Osteoblast (primary cell): ENCODE results near the gene RHBG. TPM values are rescaled to one million over a fixed set of nuclear protein-coding genes. Genes with fewer than 3 reads are reported as not detected.

Experiments
- DNase-seq: peaks from one replicate; pipeline ENCODE4 v3.0.0; 2011; ENCODE audit warnings: low spot score, mixed read lengths; ENCODE audit not compliant: insufficient read length; ENCODE audit errors: missing footprints
- H2AFZ ChIP-seq: 2 replicates; pipeline ENCODE4 v1.6.0; 2011; ENCODE audit warnings: mild to moderate bottlenecking, low read length
- H3K27ac ChIP-seq: 2 replicates; pipeline ENCODE4 v1.5.1; 2011; ENCODE audit warnings: mild to moderate bottlenecking, low read depth, low read length, moderate library complexity
- H3K27me3 ChIP-seq: 2 replicates; pipeline ENCODE4 v1.6.0; 2012; ENCODE audit warnings: mild to moderate bottlenecking, control low read depth, inconsistent platforms, low read length, moderate library complexity; ENCODE audit not compliant: insufficient read depth
- H3K36me3 ChIP-seq: 2 replicates; pipeline ENCODE4 v1.5.1; 2011; ENCODE audit warnings: mild to moderate bottlenecking, low read length, control low read depth, moderate library complexity; ENCODE audit not compliant: insufficient read depth
- H3K4me1 ChIP-seq: 2 replicates; pipeline ENCODE4 v1.5.1; 2011; ENCODE audit warnings: mild to moderate bottlenecking, low read length, control low read depth, moderate library complexity; ENCODE audit not compliant: insufficient read depth
- H3K4me2 ChIP-seq: 2 replicates; pipeline ENCODE4 v1.6.0; 2011; ENCODE audit warnings: mild to moderate bottlenecking, low read length; ENCODE audit not compliant: insufficient read depth
- H3K4me3 ChIP-seq: fragments of 200-600 bp; sonication (generic); 3 replicates; pipeline ENCODE4 v1.5.1; 2012; ENCODE audit warnings: mild to moderate bottlenecking, low read length, inconsistent platforms; ENCODE audit not compliant: insufficient read depth
- H3K79me2 ChIP-seq: 2 replicates; pipeline ENCODE4 v1.6.0; 2012; ENCODE audit warnings: mild to moderate bottlenecking, low read length, control low read depth, inconsistent platforms; ENCODE audit not compliant: insufficient read depth
- H3K9me3 ChIP-seq: 2 replicates; pipeline ENCODE4 v1.5.1; 2011; ENCODE audit warnings: low read depth, low read length, control low read depth
- H4K20me1 ChIP-seq: 2 replicates; pipeline ENCODE4 v1.6.0; 2012; ENCODE audit warnings: mild to moderate bottlenecking, low read length, control low read depth; ENCODE audit not compliant: insufficient read depth
- total RNA-seq: library from RNA; depleted of rRNA; stranded (reverse); fragments of >200 nt; gene quantifications from 2 replicates; pipeline ENCODE4 v1.2.3, GENCODE V29; 2012
- TF ChIP-seq, protein P1 (sequence below): IDR thresholded peaks from 2 replicates; pipeline ENCODE4 v1.5.1; 2011; ENCODE audit warnings: mild to moderate bottlenecking, low read depth, low read length, moderate library complexity; ENCODE audit errors: extremely low read depth

RHBG gene
- total RNA-seq, 1 donor = not detected

- Histone ChIP-seq H4K20me1 (no peaks in the 10 kb centered on the region), H3K9me3 (no peaks in the 10 kb centered on the region), H2AFZ (no peak overlapping the region), H3K4me3 (no peak overlapping the region), H3K79me2 (no peaks in the 10 kb centered on the region), H3K27ac (no peak overlapping the region), H3K27me3 (peaks cover 52% of the 10 kb centered on the region), H3K36me3 (no peaks in the 10 kb centered on the region), H3K4me1 (no peaks in the 10 kb centered on the region), H3K4me2 (no peak overlapping the region)
- TF ChIP-seq, protein P1, sequence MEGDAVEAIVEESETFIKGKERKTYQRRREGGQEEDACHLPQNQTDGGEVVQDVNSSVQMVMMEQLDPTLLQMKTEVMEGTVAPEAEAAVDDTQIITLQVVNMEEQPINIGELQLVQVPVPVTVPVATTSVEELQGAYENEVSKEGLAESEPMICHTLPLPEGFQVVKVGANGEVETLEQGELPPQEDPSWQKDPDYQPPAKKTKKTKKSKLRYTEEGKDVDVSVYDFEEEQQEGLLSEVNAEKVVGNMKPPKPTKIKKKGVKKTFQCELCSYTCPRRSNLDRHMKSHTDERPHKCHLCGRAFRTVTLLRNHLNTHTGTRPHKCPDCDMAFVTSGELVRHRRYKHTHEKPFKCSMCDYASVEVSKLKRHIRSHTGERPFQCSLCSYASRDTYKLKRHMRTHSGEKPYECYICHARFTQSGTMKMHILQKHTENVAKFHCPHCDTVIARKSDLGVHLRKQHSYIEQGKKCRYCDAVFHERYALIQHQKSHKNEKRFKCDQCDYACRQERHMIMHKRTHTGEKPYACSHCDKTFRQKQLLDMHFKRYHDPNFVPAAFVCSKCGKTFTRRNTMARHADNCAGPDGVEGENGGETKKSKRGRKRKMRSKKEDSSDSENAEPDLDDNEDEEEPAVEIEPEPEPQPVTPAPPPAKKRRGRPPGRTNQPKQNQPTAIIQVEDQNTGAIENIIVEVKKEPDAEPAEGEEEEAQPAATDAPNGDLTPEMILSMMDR = no peak
- no peak for DNase-seq
Measured at GRCh38 chr1:156413391-156414246, 44.6 kb downstream of the RHBG start.

DNA sequence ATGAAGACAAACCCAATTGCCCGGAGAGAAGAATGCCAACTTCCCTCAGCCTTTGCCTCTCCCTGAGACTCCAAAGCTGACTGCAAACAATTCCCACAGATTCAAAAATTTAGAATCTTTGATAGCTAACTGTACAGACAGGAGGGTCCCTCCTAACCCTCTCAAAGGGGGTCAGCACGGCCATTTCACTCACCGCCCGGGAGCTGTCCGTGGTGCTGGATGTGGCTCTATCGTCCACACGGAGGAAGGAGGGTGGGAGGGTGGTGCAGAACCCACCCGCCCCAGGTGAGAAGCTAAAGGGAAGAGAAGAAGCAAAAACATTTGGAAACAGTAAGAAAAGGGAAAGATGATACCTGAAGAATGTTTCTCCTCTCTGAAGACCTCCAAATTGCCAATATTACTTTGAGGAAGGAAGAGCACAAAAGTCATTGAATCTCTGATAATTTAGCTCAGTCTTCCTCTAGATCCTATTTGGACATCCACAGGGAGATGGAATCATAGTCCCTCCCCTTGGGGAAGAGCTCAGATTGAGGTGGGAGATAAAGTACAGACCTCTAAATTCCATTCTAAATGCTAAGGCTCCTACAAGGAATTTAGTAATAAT is 45.6 kb downstream of the RHBG start:
- TF ChIP-seq, protein P1 = no peak
- Histone ChIP-seq H3K4me3 (no peak overlapping the region), H2AFZ (no peak overlapping the region), H3K27me3 (peaks cover 56% of the 10 kb centered on the region), H3K27ac (no peak overlapping the region), H3K4me1 (no peaks in the 10 kb centered on the region), H3K79me2 (no peaks in the 10 kb centered on the region), H3K4me2 (no peak overlapping the region), H3K36me3 (no peaks in the 10 kb centered on the region), H4K20me1 (no peaks in the 10 kb centered on the region), H3K9me3 (no peaks in the 10 kb centered on the region)
- no peak for DNase-seq

- Histone ChIP-seq H3K27ac (no peak overlapping the region), H2AFZ (no peak overlapping the region), H3K4me1 (peaks cover 3% of the 10 kb centered on the region), H3K36me3 (no peaks in the 10 kb centered on the region), H3K4me2 (no peak overlapping the region), H3K4me3 (no peak overlapping the region), H3K79me2 (no peaks in the 10 kb centered on the region), H3K27me3 (peaks cover 67% of the 10 kb centered on the region), H4K20me1 (no peaks in the 10 kb centered on the region), H3K9me3 (no peaks in the 10 kb centered on the region)
- TF ChIP-seq, protein P1 = no peak
- no peak for DNase-seq
Measured at GRCh38 chr1:156416993-156417392, 48.0 kb downstream of the RHBG start.

DNA sequence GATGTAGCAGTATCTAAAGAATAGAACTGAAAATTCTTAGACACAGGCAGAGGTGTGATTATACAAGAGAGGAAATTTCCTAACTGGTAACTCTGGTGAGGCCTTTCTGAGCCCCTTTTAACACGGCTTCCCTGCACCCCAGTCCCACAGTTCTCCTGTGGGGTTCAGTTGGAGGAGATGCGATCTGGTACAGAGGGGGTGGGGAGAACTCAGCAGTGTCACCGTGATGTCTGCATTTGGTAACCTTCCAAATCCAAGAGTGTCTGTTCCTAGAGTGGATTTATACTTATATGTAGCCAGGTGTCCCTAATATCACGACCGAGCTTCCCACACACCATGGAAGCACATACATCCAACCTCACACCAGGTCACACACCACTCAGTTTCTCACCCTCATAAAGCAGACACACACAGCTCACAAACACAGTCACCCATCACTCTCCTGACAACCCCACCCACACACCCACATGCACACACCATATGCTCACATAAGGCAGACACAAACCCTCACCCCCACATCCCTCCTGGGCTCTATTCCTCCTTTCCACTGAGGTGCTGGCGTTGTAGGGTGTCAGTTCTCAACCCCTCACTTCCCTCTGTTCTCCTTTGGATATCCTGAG is 48.5 kb downstream of the RHBG start:
- no peak for DNase-seq
- Histone ChIP-seq H3K36me3 (no peaks in the 10 kb centered on the region), H3K27ac (no peak overlapping the region), H3K27me3 (peaks cover 67% of the 10 kb centered on the region), H2AFZ (no peak overlapping the region), H3K9me3 (no peaks in the 10 kb centered on the region), H3K4me3 (no peak overlapping the region), H3K4me1 (peaks cover 3% of the 10 kb centered on the region), H4K20me1 (no peaks in the 10 kb centered on the region), H3K79me2 (no peaks in the 10 kb centered on the region), H3K4me2 (no peak overlapping the region)
- TF ChIP-seq, protein P1 = no peak
